Stimulated activated CD8-positive, alpha-beta memory T cell treated with anti-CD3 and anti-CD28 coated beads, Interleukin-15, amount 100 ng/mL, for 1 hour (primary cell): ENCODE measurements around the gene FOXN3.

ENCODE experiments used
- DNase-seq: peaks from one replicate; pipeline ENCODE4 v3.0.0-alpha.2; 2020; ENCODE audit warnings: low read depth

FOXN3 gene

GRCh38 chr14:89359477-89360222 is 57.4 kb downstream of the FOXN3 start:
- no peak for DNase-seq

DNA sequence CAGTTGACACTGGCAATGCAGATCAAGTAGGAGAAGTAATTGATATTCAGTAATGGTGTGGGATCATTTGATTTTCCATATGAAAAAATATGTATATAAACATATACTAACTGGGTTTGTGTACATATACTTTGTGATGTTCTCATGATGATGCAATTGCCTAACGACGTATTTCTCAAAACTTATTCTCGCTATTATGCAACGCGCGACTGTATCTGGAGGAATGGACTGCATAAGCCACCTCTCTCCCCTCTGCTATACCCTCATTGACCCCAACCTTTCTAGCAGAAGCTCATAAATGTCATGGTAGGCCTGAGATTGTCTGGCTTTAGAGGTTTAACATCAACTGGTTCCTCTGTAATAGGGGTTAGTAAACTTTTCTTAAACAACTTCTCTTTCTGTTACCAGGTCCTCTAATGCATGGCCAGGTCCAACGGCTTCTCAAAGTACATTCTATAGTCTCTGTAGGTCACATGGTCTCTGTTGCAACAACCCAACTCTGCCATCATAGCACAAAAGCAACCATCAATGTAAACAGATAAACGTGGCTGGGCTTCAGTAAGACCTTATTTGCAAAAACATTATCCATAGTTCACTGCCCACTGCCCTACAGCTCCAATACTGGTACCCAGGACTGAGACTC is 59.3 kb downstream of the FOXN3 start:
- no peak for DNase-seq

- no peak for DNase-seq
Measured at GRCh38 chr14:89356927-89357326, 60.1 kb downstream of the FOXN3 start.

DNA sequence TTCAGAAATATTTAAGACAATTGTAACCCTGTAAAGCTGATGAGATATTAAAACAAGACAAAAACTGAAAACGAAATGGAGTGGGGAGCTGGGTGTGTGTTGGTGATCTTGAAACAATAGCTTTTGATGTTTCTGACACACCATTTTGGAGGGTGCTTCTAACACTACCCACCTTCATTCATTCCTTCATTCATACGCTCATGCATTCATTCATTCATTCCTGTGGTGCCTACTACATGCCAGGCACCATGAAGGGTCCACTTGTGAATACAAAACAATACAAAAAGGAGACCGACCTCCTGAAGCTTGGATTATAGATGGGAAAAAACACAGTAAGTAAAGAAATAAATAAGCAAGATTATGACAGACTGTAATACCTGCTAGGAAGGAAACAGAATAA is 60.5 kb downstream of the FOXN3 start:
- no peak for DNase-seq

GRCh38 chr14:89353766-89354113 is 63.3 kb downstream of the FOXN3 start:
- no peak for DNase-seq

DNA sequence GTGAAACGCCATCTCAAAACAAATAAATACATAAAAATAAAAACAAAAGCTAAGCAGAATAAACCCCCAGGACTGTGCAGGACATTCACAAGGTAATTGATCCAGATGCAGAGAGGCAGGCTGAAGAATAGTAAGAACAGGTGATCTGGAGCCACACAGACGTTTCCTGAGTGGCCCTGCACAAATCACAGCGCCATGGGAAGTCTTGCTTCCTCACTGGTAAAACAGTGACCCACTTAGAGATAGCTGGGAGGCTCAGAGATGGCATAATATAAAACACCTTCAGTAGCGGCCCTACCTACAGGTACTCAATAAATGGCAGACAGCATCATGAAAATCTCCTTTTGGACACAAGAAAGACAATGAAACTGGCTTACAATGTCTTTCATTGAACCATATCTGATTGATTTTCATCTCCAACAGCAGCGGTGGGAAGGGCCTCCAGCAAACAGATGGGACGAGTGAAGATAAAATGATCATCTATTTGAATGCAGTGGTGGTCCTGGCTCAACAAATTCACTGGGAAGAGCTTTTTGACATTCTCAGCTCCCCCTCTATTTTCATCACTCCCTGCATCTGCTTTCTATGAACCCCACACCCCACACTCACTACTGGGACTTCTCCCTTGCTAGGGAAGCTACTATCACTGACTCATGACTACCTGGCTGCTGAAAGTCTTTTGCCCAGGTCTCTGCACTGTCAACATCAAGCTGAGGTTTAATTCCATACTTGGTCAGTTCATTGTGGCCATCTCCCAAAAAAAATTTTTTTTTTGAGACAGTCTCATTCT is 63.9 kb downstream of the FOXN3 start:
- DNase-seq: no peak

DNA sequence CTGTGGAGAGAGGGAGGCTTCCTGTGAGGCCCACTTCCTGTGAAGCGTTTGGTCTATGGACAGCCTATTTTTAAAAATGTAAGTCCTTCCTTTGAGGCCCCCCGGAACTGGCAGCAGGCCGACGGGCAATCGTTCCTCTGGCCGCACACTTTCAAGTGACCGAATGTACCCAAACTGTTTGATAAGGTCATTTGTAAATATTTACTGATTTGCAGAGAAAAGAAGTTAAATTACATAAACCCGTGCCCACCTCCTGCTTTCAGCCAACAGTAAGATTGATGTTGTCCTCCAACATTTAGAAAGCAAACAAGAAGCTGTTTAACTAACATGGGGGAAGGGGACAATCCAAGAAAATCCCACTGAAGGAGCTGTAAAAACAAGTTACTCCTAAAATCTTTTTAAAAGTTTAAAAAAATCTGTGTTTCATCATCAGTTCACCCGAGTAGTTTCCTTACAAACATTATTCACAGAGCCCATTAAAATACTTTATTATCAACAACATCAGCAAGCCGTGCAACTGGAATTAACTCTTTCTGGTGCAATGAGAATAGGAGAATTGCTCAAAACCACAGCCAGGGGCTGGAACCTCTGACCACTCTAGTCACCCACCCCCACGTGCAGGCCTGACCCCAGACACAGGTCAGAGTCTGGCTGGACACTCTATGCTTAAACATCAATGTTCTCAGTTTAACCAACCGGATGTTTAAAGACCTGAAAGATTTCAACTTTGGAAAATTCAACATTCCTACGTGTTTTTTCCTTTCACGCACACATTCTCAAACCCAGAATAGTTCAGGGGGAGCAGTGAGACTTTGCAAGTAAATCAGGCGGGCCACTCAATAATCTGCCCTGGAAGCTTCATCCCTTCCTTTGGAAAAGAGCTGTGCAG is 65.3 kb downstream of the FOXN3 start:
- DNase-seq: no peak

GRCh38 chr14:89351221-89351515 is 65.9 kb downstream of the FOXN3 start:
- DNase-seq: no peak

GRCh38 chr14:89350152-89350551 is 66.9 kb downstream of the FOXN3 start:
- DNase-seq: no peak

DNA sequence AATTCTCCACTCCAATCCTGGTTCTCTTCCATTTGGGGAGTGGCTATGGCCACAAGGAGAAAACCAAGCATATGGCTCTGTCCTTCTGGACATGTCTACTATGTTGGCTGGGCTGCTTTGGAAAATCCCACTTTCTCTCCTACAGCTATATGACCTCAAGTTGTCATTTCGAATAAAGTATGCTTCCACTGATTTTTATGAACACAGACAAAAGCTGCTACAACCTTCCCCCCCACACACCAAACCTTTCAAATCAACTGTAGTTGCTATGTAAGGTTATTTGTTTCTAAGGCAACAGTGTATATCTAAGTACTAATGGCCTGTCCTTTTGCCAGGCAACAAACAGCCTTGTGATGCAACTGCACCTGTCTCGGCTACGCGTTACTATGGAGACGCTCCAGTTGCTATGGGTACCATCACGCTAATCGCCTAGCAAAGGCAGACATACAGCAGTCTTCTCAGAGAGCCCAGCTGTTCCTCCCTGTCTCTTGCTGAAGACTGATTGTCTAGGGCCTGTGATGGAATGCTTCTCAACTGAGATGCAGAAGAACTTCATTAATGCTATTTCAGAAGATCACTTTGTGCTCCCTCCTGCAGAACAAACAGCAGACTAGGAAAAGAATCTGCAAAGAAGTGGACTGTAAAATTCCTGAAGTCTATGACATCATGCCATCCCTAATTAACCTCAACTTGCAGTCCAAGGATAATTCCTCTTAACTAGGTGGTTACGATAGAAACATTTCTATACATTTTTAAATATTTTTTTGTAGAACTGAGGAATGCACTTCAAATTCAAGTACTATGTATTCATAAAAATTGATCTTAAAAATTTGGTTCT is 67.6 kb downstream of the FOXN3 start:
- no peak for DNase-seq

DNA sequence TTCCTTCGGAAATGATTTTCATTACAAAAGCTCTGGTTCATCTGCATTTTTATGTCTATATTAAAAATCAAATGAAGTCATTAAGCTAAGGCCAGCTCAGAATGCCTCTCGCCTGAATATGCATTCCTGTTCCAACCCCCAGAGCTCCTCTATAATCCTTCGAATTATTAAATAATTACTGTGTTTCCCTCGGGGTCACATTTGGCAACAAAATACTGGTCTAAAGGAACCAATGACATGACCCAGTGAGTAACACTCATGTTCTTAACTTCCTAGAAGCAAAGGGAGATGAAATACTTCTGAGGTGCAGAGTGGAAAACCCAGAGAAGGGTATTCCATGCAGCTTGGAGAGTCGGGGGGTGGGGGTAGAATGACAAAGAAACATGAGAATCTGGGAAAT is 68.3 kb downstream of the FOXN3 start:
- DNase-seq: no peak

DNA sequence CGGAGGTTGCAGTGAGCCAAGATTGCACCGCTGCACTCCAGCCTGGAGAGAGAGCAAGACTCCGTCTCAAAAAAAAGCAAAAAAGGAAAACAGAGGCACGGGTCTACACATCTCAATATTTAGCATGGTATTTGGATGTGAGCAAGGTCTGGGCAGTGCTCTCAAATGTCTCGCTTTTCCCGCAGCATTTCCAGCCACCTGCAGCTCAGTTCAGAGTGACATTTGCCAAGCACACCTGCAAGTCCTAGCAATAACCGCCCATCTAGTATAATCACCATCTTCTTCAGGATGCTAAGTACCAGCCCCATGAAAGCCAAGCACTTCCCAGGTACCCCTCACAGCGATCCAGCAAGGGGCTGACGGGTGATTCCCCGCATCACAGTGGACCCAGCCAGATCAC is 69.1 kb downstream of the FOXN3 start:
- no peak for DNase-seq

- DNase-seq: no peak
Measured at GRCh38 chr14:89344920-89345254, 72.1 kb downstream of the FOXN3 start.

DNA sequence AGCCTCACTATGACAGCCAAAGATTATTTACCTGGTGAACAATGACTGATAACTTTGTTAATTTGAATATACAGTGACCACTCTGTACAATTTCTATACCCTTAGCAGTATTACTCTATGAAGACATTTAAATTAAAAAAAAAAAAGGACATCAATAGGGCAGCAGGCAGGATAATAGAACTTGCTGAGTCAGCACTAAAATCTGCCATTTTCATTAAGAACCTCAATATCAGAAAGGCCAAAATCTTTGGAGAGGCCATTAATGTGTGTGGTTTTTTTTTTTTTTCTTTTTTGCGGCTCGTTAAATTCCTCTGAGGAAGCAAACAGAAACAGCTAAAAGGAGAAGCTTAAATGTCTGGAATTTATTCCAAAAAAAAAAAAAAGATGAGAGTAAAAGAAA is 73.7 kb downstream of the FOXN3 start:
- DNase-seq: no peak

- DNase-seq: no peak
Measured at GRCh38 chr14:89342049-89342448, 75.0 kb downstream of the FOXN3 start.

GRCh38 chr14:89340200-89341181 is 76.5 kb downstream of the FOXN3 start:
- no peak for DNase-seq

GRCh38 chr14:89339579-89339978 is 77.5 kb downstream of the FOXN3 start:
- no peak for DNase-seq

GRCh38 chr14:89339158-89339557 is 77.9 kb downstream of the FOXN3 start:
- DNase-seq: no peak

DNA sequence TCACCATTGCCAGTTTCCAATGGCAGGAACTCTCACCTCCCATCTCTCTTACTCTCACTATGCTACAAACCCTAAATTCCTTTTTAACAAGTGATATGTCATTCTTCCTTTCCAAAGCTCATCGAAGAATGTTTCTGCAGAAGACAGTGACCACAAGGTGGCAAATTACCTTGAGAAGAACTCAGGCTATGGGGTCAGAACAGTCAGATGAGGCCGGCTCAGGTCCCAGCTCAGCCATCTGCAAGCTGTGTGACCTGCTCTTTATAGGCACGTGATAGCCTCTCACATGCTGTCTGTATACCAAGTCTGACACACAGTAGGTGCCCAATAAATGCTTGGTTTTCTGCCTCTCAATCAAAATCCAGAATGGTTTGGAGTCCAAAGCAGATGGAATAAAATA is 80.7 kb downstream of the FOXN3 start:
- DNase-seq: no peak

DNA sequence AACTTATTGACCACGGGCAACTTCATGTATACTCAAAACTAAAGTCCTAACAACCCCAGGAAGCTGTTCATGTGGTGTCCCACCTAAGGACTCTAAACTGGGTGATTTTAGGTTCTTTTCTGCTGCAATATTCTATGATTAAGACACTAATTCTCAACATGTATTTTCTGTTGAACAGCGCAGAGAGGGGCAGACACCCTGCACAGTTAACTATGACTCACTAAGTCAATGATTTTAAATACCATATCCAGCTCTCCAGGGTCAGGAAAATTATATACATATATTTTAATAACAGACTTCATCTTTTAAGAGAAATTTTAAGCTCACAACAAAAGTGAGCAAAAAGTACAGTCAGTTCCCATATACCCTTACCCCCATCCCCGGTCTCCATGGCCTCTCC is 85.0 kb downstream of the FOXN3 start:
- DNase-seq: no peak
